HepG2 (cell line): Measurements from ENCODE around the gene AMZ1.

Source experiments
- ERF ChIP-seq: IDR thresholded peaks from 2 replicates; pipeline ENCODE4 v1.6.1; 2018; ENCODE audit warnings: missing biosample characterization, missing genetic modification reagents
- MED8 ChIP-seq: sonication (generic); formaldehyde crosslinking; IDR thresholded peaks from 2 replicates; pipeline ENCODE4 v1.8.1; 2023; ENCODE audit warnings: mild to moderate bottlenecking, missing genetic modification reagents; ENCODE audit not compliant: insufficient replicate concordance
- NFE2L1 ChIP-seq: sonication (generic); formaldehyde crosslinking; IDR thresholded peaks from 2 replicates; pipeline ENCODE4 v1.4.0; 2020; ENCODE audit warnings: missing genetic modification reagents, mild to moderate bottlenecking, borderline replicate concordance
- PTBP1 ChIP-seq: fragments of 200-400 bp; formaldehyde crosslinking; IDR thresholded peaks from 2 replicates; pipeline ENCODE4 v1.6.1; 2018; ENCODE audit warnings: low read length, low read depth; ENCODE audit not compliant: poor library complexity, severe bottlenecking
- SUZ12 ChIP-seq: fragments of 150-350 bp; IDR thresholded peaks from 2 replicates; pipeline ENCODE4 v1.6.1; 2014; ENCODE audit warnings: low read depth, low read length
- TF ChIP-seq, protein P1 (sequence below): sonication (generic); formaldehyde crosslinking; IDR thresholded peaks from 2 replicates; pipeline ENCODE4 v1.4.0; 2020; ENCODE audit warnings: missing genetic modification reagents
- TF ChIP-seq, protein P2 (sequence below): sonication (generic); formaldehyde crosslinking; IDR thresholded peaks from 2 replicates; pipeline ENCODE4 v1.5.0; 2020; ENCODE audit warnings: mild to moderate bottlenecking, missing genetic modification reagents, moderate library complexity

DNA sequence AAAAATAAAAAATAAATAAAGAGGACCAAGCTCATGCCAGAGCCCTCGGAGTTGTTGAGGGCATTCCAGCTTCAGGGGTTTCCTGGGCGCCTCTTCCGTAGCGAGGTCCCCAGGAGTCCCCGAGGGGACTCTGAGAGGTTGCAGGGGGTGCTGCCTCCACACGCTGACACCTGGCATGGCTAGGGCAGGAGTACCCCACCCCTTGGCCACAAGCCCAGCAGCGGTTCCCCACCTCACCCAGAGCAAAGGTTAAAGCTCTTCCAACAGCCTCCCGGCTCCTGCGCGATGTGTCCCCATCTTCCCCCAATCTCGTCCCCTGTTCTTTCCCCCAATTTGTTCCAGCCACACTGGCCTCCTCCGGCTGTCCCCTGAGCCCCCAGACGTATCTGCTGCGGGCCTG, 4.5 kb downstream of the AMZ1 start:
- TF ChIP-seq, protein P1, sequence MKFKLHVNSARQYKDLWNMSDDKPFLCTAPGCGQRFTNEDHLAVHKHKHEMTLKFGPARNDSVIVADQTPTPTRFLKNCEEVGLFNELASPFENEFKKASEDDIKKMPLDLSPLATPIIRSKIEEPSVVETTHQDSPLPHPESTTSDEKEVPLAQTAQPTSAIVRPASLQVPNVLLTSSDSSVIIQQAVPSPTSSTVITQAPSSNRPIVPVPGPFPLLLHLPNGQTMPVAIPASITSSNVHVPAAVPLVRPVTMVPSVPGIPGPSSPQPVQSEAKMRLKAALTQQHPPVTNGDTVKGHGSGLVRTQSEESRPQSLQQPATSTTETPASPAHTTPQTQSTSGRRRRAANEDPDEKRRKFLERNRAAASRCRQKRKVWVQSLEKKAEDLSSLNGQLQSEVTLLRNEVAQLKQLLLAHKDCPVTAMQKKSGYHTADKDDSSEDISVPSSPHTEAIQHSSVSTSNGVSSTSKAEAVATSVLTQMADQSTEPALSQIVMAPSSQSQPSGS (CRISPR knock-in tag), result no peak
- TF ChIP-seq NFE2L1 (CRISPR knock-in tag), result no peak
- TF ChIP-seq, protein P2, sequence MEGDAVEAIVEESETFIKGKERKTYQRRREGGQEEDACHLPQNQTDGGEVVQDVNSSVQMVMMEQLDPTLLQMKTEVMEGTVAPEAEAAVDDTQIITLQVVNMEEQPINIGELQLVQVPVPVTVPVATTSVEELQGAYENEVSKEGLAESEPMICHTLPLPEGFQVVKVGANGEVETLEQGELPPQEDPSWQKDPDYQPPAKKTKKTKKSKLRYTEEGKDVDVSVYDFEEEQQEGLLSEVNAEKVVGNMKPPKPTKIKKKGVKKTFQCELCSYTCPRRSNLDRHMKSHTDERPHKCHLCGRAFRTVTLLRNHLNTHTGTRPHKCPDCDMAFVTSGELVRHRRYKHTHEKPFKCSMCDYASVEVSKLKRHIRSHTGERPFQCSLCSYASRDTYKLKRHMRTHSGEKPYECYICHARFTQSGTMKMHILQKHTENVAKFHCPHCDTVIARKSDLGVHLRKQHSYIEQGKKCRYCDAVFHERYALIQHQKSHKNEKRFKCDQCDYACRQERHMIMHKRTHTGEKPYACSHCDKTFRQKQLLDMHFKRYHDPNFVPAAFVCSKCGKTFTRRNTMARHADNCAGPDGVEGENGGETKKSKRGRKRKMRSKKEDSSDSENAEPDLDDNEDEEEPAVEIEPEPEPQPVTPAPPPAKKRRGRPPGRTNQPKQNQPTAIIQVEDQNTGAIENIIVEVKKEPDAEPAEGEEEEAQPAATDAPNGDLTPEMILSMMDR (CRISPR knock-in tag), result no peak
- TF ChIP-seq ERF (CRISPR knock-in tag), result no peak
- TF ChIP-seq MED8 (CRISPR knock-in tag), result no peak
- no peak for TF ChIP-seq SUZ12
- no peak for TF ChIP-seq PTBP1
